Peyer's patch (tissue), 4 donors: Measurements from ENCODE around the gene CDH12. TPM values are rescaled to one million over a fixed set of nuclear protein-coding genes. Genes with fewer than 3 reads are reported as not detected.
"Not testable (repeated sequence)": the region's sequence is repeated elsewhere in the genome, so short reads cannot be mapped to it uniquely, and the experiment has no call there.

ENCODE experiments used
- DNase-seq, 3 donors: peaks; one replicate each; pipeline ENCODE4 v3.0.0-alpha.2; 2017 to 2019
- H3K27ac ChIP-seq, 4 donors: fragments of 200-600 bp; sonication (generic); one replicate each; pipeline ENCODE4 v1.5.1; 2016 to 2019
- H3K27me3 ChIP-seq, 2 donors: fragments of 200-600 bp; sonication (generic); one replicate each; pipeline ENCODE4 v1.5.1; 2019
- H3K36me3 ChIP-seq, 3 donors: fragments of 200-600 bp; sonication (generic); one replicate each; pipeline ENCODE4 v1.5.1; 2016 to 2019
- H3K4me1 ChIP-seq, 4 donors: fragments of 200-600 bp; sonication (generic); one replicate each; pipeline ENCODE4 v1.5.1; 2016 to 2019
- H3K4me3 ChIP-seq, 4 donors: fragments of 200-600 bp; sonication (generic); 1 replicate in 3 of 4; 2 replicates in 1 of 4; pipeline ENCODE4 v1.5.1; 2016 to 2019; ENCODE audit warnings: mild to moderate bottlenecking in 1 of 4
- H3K9me3 ChIP-seq, 4 donors: fragments of 200-600 bp; sonication (generic); one replicate each; pipeline ENCODE4 v1.5.1; 2016 to 2019; ENCODE audit warnings: mild to moderate bottlenecking in 1 of 4
- CTCF ChIP-seq, 6 experiments: fragments of 450-650 bp in 4 of 6; fragments of 200-600 bp in 2 of 6; sonication (generic) in 1 of 6; IDR thresholded peaks; one replicate each; pipeline ENCODE4 v1.5.1; 2017 to 2019; ENCODE audit warnings: antibody characterized with exemption in 6 of 6, mild to moderate bottlenecking in 3 of 6, moderate library complexity in 1 of 6
- POLR2A ChIP-seq, 2 donors: fragments of 450-650 bp; IDR thresholded peaks; one replicate each; pipeline ENCODE4 v1.5.1; 2017; ENCODE audit warnings: antibody characterized with exemption in 2 of 2, mild to moderate bottlenecking in 2 of 2, moderate library complexity in 2 of 2
- total RNA-seq, 4 donors: library from RNA; depleted of rRNA; stranded (reverse); fragments of >200 nt; gene quantifications; one replicate each; pipeline ENCODE4 v1.1.0, GENCODE V29; 2016

Gene CDH12
- total RNA-seq, 4 donors from 2014 or later = not detected

- Histone ChIP-seq H3K27me3 (no peaks in the 10 kb centered on the region), H3K4me1 (no peaks in the 10 kb centered on the region), H3K27ac (no peak overlapping the region), H3K36me3 (no peaks in the 10 kb centered on the region), H3K9me3 (no peaks in the 10 kb centered on the region), H3K4me3 (no peak overlapping the region)
- DNase-seq = no peak
- TF ChIP-seq CTCF (IDR thresholded peaks at IDR 0.05) (no peak), POLR2A (IDR thresholded peaks at IDR 0.05) (no peak)
These were observed 331.6 kb downstream of the CDH12 start for GRCh38 chr5:22521521-22521920.

- not testable (repeated sequence) for H3K9me3 ChIP-seq, H3K4me1 ChIP-seq, H3K27me3 ChIP-seq, DNase-seq, H3K4me3 ChIP-seq, H3K27ac ChIP-seq, H3K36me3 ChIP-seq
These were observed 336.6 kb downstream of the CDH12 start for GRCh38 chr5:22516497-22516896.

GRCh38 chr5:22514231-22514630 is 338.9 kb downstream of the CDH12 start:
- H3K9me3 ChIP-seq = no peaks in the 10 kb centered on the region
- no peak overlapping the region for H3K4me3 ChIP-seq
- no peak for TF ChIP-seq POLR2A (IDR thresholded peaks at IDR 0.05)
- TF ChIP-seq CTCF (IDR thresholded peaks at IDR 0.05) = no peak
- no peak overlapping the region for H3K27ac ChIP-seq
- DNase-seq = no peak
- no peaks in the 10 kb centered on the region for H3K27me3 ChIP-seq
- no peaks in the 10 kb centered on the region for H3K4me1 ChIP-seq
- no peaks in the 10 kb centered on the region for H3K36me3 ChIP-seq

- Histone ChIP-seq H3K36me3 (no peaks in the 10 kb centered on the region), H3K27ac (no peak overlapping the region), H3K27me3 (no peaks in the 10 kb centered on the region), H3K4me1 (no peaks in the 10 kb centered on the region), H3K4me3 (no peak overlapping the region), H3K9me3 (no peaks in the 10 kb centered on the region)
- no peak for TF ChIP-seq POLR2A (IDR thresholded peaks at IDR 0.05)
- no peak for TF ChIP-seq CTCF (IDR thresholded peaks at IDR 0.05)
- DNase-seq = no peak
These were observed 347.3 kb downstream of the CDH12 start for GRCh38 chr5:22505891-22506290.

- Histone ChIP-seq H3K4me3 (no peak overlapping the region), H3K27me3 (no peaks in the 10 kb centered on the region), H3K4me1 (no peaks in the 10 kb centered on the region), H3K9me3 (no peaks in the 10 kb centered on the region), H3K27ac (no peak overlapping the region), H3K36me3 (no peaks in the 10 kb centered on the region)
- TF ChIP-seq CTCF (IDR thresholded peaks at IDR 0.05) (no peak), POLR2A (IDR thresholded peaks at IDR 0.05) (no peak)
- no peak for DNase-seq
These were observed 348.7 kb downstream of the CDH12 start for GRCh38 chr5:22504411-22504810.

GRCh38 chr5:22500556-22500955 is 352.6 kb downstream of the CDH12 start:
- Histone ChIP-seq H3K9me3 (no peaks in the 10 kb centered on the region), H3K27me3 (no peaks in the 10 kb centered on the region), H3K4me1 (no peaks in the 10 kb centered on the region), H3K4me3 (no peak overlapping the region), H3K27ac (no peak overlapping the region), H3K36me3 (no peaks in the 10 kb centered on the region)
- TF ChIP-seq POLR2A (IDR thresholded peaks at IDR 0.05) (no peak), CTCF (IDR thresholded peaks at IDR 0.05) (no peak)
- DNase-seq = no peak
